Measurements from ENCODE around the gene PKIB.

The PKIB gene

GRCh38 chr6:122620902-122621301 is 10.7 kb downstream of the PKIB start:
- DNase-seq (ENCODE audit: extremely low read depth, low read depth): no peak

DNA sequence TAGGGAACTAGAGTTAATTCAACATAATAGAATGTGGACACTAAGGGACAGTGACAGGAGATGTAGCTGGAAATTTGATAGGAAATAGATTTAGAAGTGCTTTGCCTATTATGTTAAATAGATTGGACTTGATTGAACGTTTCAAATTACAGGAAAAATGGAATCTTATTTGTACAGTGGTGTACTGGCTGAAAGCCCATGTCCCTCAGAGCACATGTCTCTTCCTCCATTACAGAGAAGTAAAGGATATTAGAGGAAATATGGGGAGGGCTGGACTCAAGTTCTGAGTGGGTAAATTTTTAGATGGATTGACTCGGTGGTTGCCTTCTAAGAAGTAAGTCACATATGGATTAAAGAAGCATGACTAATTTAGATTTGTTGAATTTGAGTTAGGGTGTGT is 11.4 kb downstream of the PKIB start:
- DNase-seq (ENCODE audit: extremely low read depth, low read depth): no peak
- TF ChIP-seq, protein P1, sequence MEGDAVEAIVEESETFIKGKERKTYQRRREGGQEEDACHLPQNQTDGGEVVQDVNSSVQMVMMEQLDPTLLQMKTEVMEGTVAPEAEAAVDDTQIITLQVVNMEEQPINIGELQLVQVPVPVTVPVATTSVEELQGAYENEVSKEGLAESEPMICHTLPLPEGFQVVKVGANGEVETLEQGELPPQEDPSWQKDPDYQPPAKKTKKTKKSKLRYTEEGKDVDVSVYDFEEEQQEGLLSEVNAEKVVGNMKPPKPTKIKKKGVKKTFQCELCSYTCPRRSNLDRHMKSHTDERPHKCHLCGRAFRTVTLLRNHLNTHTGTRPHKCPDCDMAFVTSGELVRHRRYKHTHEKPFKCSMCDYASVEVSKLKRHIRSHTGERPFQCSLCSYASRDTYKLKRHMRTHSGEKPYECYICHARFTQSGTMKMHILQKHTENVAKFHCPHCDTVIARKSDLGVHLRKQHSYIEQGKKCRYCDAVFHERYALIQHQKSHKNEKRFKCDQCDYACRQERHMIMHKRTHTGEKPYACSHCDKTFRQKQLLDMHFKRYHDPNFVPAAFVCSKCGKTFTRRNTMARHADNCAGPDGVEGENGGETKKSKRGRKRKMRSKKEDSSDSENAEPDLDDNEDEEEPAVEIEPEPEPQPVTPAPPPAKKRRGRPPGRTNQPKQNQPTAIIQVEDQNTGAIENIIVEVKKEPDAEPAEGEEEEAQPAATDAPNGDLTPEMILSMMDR (IDR thresholded peaks at IDR 0.05; ENCODE audit: low read depth, low read length): no peak

More at GRCh38 chr6:122620902-122621301, 10.7 kb downstream of the PKIB start:
- TF ChIP-seq, protein P1 (IDR thresholded peaks at IDR 0.05; ENCODE audit: low read depth, low read length): no peak

- DNase-seq (ENCODE audit: extremely low read depth, low read depth): no peak
- TF ChIP-seq, protein P1 (IDR thresholded peaks at IDR 0.05; ENCODE audit: low read depth, low read length): no peak
Observed at GRCh38 chr6:122622479-122622878, 12.3 kb downstream of the PKIB start.

- TF ChIP-seq, protein P1 (IDR thresholded peaks at IDR 0.05; ENCODE audit: low read depth, low read length): no peak
- no peak for DNase-seq (ENCODE audit: extremely low read depth, low read depth)
Observed at GRCh38 chr6:122623279-122623678, 13.1 kb downstream of the PKIB start.

GRCh38 chr6:122624853-122625252 is 14.6 kb downstream of the PKIB start:
- TF ChIP-seq, protein P1 (IDR thresholded peaks at IDR 0.05; ENCODE audit: low read depth, low read length): no peak
- DNase-seq (ENCODE audit: extremely low read depth, low read depth): no peak

GRCh38 chr6:122628714-122629113 is 18.5 kb downstream of the PKIB start:
- TF ChIP-seq, protein P1 (IDR thresholded peaks at IDR 0.05; ENCODE audit: low read depth, low read length): no peak
- no peak for DNase-seq (ENCODE audit: extremely low read depth, low read depth)

DNA sequence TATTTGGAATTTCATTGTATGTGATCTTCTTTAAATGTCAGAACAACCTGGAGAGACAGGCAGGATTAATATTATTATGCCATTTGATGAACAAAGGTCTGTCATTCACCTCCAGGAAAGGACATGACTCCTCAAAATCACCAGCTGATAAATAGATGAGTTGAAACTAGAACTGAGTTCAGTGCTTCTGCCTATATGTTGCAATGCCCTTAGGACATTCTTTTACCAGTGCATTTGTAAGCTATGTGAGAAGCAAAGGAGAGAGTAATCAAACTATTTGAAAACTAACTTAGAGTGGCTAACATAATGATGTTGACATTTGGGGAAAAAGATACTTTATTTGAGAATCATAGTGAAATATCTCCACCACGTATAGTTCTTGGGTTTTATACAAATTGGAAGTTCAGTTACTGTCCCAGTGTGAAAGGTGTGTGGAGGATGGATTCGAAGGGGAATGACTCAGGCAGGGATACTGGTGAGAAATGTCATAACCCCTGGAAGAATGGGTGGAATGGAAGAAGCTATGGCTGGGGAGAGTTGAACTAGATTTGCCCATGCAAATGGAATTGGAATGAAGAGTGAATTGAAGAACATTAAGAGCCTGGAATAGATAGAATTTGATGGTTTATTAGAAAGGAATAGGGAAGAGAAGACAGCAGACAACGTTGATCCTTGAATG is 21.5 kb downstream of the PKIB start:
- TF ChIP-seq, protein P1 (IDR thresholded peaks at IDR 0.05; ENCODE audit: low read depth, low read length): no peak
- no peak for DNase-seq (ENCODE audit: extremely low read depth, low read depth)

Measured in AG09319 (cell line).